Fibroblast of lung (primary cell): ENCODE measurements around the gene MYRIP.

Experiments used
- CTCF ChIP-seq, 2 donors: IDR thresholded peaks in 1 of 2; conservative IDR thresholded peaks in 1 of 2; 1 replicate in 1 of 2; 2 replicates in 1 of 2; pipeline ENCODE4 v1.5.1; 2011 to 2012; ENCODE audit warnings: low read length in 2 of 2, control low read depth in 1 of 2, inconsistent platforms in 1 of 2, low read depth in 1 of 2, mild to moderate bottlenecking in 1 of 2
- EZH2 ChIP-seq: IDR thresholded peaks from 2 replicates; pipeline ENCODE4 v1.5.1; 2012; ENCODE audit warnings: low read length, control low read depth, mild to moderate bottlenecking; ENCODE audit errors: missing control alignments

- TF ChIP-seq CTCF (conservative IDR thresholded peaks at IDR 0.05 in 1 of 2, IDR thresholded peaks at IDR 0.05 in 1 of 2; ENCODE audit: low read depth in 1 of 2, low read length in 2 of 2) (no peak), EZH2 (no peak)
Observed at GRCh38 chr3:39937874-39938273, 128.5 kb downstream of the MYRIP start.
